ENCODE results near the gene FAR2. TPM values are rescaled to one million over a fixed set of nuclear protein-coding genes. Genes with fewer than 3 reads are reported as not detected.

The FAR2 gene
- total and polyA plus RNA-seq, 4 donors: 0.81 to 7.6 (median 3.1) TPM

- DNase-seq (ENCODE audit: low spot score): no peak
- TF ChIP-seq RXRA (IDR thresholded peaks at IDR 0.05): no peak
- TF ChIP-seq ZBTB33 (IDR thresholded peaks at IDR 0.05): no peak
- no peak for TF ChIP-seq FOXA2 (IDR thresholded peaks at IDR 0.05)
- no peak for TF ChIP-seq EGR1 (IDR thresholded peaks at IDR 0.05; ENCODE audit: low read depth in 2 of 2)
- TF ChIP-seq NR2F2 (IDR thresholded peaks at IDR 0.05): no peak
- TF ChIP-seq SP1 (IDR thresholded peaks at IDR 0.05): no peak
- TF ChIP-seq RAD21 (IDR thresholded peaks at IDR 0.05): no peak
- no peak for TF ChIP-seq HNF4G (IDR thresholded peaks at IDR 0.05)
- TF ChIP-seq JUND (IDR thresholded peaks at IDR 0.05): no peak
- no peak for TF ChIP-seq TAF1 (conservative IDR thresholded peaks at IDR 0.05)
- Histone ChIP-seq H3K4me3 (ENCODE audit: low read depth in 1 of 3, low read length in 3 of 3) (no peak overlapping the region), H3K9me3 (ENCODE audit: control insufficient read depth in 4 of 4, low read length in 3 of 4) (no peaks in the 10 kb centered on the region), H3K27me3 (ENCODE audit: control insufficient read depth in 4 of 4, insufficient read depth in 4 of 4, low read length in 3 of 4) (no peaks in the 10 kb centered on the region), H3K36me3 (ENCODE audit: control insufficient read depth in 4 of 4, insufficient read depth in 3 of 4, low read depth in 1 of 4, low read length in 3 of 4) (no peaks in the 10 kb centered on the region), H3K9ac (ENCODE audit: low read depth in 1 of 2, low read length in 2 of 2) (no peak overlapping the region), H3K27ac (ENCODE audit: low read depth in 1 of 2, low read length in 2 of 2) (no peak overlapping the region), H3K4me1 (ENCODE audit: control insufficient read depth in 4 of 4, insufficient read depth in 4 of 4, low read length in 3 of 4) (no peaks in the 10 kb centered on the region)
- WGBS: 84% methylated on average over 2 of the region's 2 CpGs
Observed at GRCh38 chr12:29223956-29224543, 75.0 kb downstream of the FAR2 start.

GRCh38 chr12:29224572-29224971 is 75.5 kb downstream of the FAR2 start:
- H3K9ac ChIP-seq (ENCODE audit: low read depth in 1 of 2, low read length in 2 of 2): no peak overlapping the region
- H3K27ac ChIP-seq (ENCODE audit: low read depth in 1 of 2, low read length in 2 of 2): no peak overlapping the region
- H3K4me3 ChIP-seq (ENCODE audit: low read depth in 1 of 3, low read length in 3 of 3): no peak overlapping the region
- no peak for DNase-seq (ENCODE audit: low spot score)
- H3K36me3 ChIP-seq (ENCODE audit: control insufficient read depth in 4 of 4, insufficient read depth in 3 of 4, low read depth in 1 of 4, low read length in 3 of 4): no peaks in the 10 kb centered on the region
- WGBS: 73% methylated on average over 4 of the region's 4 CpGs
- no peaks in the 10 kb centered on the region for H3K9me3 ChIP-seq (ENCODE audit: control insufficient read depth in 4 of 4, low read length in 3 of 4)
- H3K4me1 ChIP-seq (ENCODE audit: control insufficient read depth in 4 of 4, insufficient read depth in 4 of 4, low read length in 3 of 4): no peaks in the 10 kb centered on the region
- H3K27me3 ChIP-seq (ENCODE audit: control insufficient read depth in 4 of 4, insufficient read depth in 4 of 4, low read length in 3 of 4): no peaks in the 10 kb centered on the region
- no peak for TF ChIP-seq RXRA (IDR thresholded peaks at IDR 0.05)
- TF ChIP-seq RAD21 (IDR thresholded peaks at IDR 0.05): no peak
- no peak for TF ChIP-seq FOXA2 (IDR thresholded peaks at IDR 0.05)
- TF ChIP-seq JUND (IDR thresholded peaks at IDR 0.05): no peak
- no peak for TF ChIP-seq SP1 (IDR thresholded peaks at IDR 0.05)
- TF ChIP-seq MAX (IDR thresholded peaks at IDR 0.05): no peak
- TF ChIP-seq YY1 (IDR thresholded peaks at IDR 0.05): no peak
- no peak for TF ChIP-seq HNF4A (conservative IDR thresholded peaks at IDR 0.05)
- no peak for TF ChIP-seq REST (IDR thresholded peaks at IDR 0.05)
- TF ChIP-seq GABPA (IDR thresholded peaks at IDR 0.05 in 1 of 2, conservative IDR thresholded peaks at IDR 0.05 in 1 of 2): no peak
- no peak for TF ChIP-seq EGR1 (IDR thresholded peaks at IDR 0.05; ENCODE audit: low read depth in 2 of 2)
- TF ChIP-seq TAF1 (conservative IDR thresholded peaks at IDR 0.05): no peak
- no peak for TF ChIP-seq FOXA1 (IDR thresholded peaks at IDR 0.05)
- no peak for TF ChIP-seq NR2F2 (IDR thresholded peaks at IDR 0.05)
- TF ChIP-seq ZBTB33 (IDR thresholded peaks at IDR 0.05): no peak
- TF ChIP-seq HNF4G (IDR thresholded peaks at IDR 0.05): no peak
